NCI-H1436 treated with DMSO at 0.1 percent for 48 hours (cell line): ENCODE measurements around the gene TOLLIP.
"Not testable (repeated sequence)": the region's sequence is repeated elsewhere in the genome, so short reads cannot be mapped to it uniquely, and the experiment has no call there.

Experiments
- DNase-seq: peaks from one replicate; lab custom pipeline; 2025; lab: John Stamatoyannopoulos, UW

Gene TOLLIP

DNA sequence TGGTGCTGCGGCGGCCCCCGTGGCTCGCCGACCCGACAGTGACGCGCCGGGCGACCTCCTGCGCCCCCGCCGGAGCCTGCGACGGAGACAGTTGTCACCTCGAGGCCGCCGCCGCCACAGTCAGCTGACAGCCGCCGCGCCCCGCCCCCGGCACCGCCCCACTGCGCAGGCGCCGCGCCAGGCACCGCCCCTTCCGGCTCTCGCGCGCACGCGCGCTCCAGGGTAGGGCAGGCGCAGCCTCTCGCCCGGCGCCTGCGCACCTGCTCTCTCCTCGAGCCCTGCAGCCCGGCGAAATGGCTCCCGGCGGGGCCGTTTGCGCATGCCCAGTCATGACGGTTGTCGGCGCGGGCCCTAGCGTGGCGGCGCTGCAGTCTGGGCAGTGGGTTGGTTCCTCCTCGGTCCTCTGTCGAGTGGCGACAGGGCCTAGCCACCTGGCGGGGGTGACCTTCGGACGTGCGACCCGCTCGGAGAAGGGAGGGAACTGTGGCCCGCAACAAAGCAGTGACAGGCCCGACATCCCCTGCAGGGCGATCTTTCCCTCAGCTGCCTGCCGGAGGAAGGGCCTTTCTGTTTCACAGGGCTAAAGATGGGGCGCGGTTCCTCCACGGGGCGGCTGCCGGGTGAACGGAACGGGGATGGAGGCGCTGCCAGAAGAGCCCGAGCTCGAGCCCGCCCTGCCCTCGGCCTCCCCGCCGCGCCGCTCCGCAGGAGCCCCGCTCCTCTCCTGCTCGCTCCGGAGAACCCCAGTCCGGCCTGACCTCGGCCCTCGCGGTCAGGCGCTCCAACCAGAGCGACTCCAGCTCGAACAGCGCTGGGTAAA is at the start of gene TOLLIP:
Gene TOLLIP (minus strand): TSS at position 135 of the 820 bp plus-strand sequence. CDS start 134 bp downstream, at position 1.
- peak; percentile 49 for DNase-seq

DNA sequence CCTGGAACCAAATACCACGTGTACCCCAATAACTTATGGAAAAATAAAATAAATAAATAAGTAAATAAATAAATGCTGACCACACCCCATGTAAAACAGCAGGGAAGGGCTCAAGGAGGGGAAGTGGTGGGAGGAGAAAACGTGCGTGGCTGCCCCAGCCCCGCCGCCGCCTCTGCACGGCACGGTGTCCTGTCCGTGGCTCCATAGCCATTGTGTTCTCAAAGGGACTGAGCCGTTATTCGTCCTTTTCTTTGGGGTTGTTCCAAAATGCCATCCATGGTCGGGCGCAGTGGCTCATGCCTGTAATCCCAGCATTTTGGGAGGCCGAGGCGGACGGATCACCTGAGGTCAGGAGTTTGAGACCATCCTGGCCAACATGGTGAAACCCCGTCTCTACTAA is 49.5 kb upstream of the TOLLIP start:
- DNase-seq, result not testable (repeated sequence)

DNA sequence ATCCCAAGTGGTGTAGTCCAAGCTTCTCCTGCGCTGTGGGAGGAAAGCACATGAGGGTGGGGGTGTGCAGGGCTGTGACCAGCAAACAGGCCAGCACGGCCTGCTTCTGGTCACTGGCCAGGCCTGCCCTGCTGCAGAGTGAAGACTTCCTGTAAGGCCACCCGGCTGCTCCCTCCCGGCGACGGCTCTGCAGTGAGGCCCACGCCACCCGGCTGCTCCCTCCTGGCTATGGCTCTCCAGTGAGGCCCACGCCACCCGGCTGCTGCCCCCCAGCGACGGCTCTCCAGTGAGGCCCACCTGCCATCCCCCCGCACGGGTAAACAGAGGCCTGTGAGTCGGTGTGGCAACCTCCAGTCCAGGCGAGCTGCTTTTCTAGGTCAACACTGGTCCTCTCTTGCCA is 48.9 kb upstream of the TOLLIP start:
- DNase-seq, result no peak

DNA sequence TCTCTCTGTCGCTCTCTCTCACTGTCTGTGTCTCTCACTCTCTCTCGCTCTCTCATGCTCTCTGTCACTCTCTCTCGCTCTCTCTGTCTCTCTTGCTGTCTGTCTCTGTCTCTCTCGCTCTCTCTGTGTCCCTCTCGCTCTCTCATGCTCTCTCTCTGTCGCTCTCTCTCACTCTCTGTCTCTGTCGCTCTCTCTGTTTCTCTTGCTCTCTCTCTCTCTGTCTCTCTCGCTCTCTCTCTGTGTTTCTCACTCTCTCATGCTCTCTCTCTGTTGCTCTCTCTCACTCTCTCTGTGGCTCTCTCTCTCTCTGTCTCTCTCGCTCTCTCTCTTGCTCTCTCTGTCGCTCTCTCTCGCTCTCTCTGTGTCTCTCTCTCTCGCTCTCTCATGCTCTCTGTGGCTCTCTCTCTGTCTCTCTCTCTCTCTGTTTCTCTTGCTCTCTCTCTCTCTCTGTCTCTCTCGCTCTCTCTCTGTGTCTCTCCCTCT is 47.1 kb upstream of the TOLLIP start:
- DNase-seq, result no peak

DNA sequence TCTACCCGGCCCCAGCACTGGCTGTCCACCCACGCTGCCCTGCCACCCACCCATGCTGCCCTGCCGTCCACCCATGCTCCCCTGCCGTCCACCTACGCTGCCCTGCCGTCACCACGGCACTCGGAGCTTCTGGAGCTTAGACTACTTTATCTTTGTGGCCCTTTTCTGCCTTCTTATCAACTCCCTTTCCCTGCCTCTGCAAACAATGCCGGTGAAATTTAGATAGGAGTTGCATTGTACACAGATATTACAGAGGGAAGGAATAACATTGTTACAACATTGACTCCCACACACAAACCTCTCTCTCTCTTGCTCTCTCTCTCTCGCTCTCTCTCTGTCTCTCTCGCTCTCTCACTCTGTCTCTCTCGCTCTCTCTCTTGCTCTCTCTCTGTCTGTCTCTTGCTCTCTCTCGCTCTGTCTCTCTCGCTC is 46.6 kb upstream of the TOLLIP start:
- no peak for DNase-seq

DNA sequence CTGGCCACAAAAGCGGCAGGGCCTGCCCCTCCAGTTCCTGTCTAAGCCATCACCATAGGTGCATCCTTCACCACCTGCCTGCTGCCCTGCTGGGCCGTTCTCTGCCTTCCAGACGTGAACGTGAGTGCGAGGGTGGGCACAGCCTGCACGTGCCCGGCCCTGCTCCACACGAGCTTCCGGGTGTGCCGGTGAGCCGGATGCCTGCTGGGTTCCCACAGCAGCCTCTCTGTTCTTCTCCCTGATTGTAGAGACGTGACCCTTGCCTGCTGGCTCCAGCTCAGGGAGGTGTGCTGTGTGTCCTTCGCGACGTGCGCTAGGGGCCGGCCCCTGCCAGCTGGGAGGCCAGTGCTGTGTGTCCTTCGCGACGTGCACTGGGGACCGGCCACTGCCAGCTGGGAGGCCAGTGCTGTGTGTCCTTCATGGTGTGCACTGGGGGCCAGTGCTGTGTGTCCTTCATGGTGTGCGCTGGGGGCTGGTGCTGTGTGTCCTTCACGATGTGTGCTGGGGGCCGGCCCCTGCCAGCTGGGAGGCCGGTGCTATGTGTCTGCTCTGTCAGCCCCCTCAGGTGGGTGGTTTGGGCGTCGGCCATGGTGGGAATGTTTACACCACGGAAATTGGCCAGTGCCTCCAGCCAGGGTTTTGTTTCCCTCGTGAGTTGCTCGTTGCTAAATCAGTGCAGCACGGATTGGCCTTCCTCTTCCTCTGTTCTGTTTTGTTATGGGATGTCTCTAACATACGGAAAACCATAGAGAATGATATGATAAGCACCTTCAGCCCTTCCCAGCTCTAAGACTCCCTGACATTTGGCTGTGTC is 44.9 kb upstream of the TOLLIP start:
- no peak for DNase-seq

DNA sequence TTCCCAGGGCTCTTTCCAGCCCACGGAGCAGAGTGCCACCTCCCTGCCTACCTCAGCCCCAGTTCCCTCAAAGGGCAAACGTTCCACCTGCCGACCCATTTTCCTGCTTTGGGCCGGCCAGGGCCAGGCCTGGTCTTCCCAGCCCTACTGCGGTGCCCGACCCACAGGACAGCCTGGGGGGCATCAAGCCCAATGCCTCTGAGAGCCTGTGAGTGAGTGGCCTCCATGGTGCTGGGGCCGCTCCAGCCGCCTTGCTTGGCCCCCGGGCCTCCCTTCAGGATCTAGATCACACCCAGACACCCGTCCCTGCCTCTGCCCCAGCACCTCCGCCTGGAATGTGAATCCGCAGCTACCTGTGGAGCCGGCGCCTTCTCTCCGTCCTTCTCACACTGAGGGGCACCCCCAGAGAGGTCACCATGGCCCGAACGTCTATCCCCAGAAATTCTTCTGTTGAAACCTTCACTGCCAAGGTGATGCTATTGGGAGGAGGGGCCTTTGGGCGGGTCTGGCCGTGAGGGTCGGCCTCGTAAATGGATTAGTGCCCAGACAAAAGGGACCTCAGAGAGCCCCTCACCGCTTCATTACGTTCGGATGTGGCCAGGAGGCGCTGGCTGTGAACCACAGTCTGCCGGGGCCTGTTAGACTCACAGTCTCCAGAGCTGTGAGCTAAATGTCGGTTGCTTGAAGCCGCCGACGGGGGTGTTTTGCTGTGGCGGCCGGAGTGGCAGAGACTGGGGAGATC is 44.1 kb upstream of the TOLLIP start:
- DNase-seq, result no peak

GRCh38 chr11:1352696-1353382 is 43.4 kb upstream of the TOLLIP start:
- DNase-seq, result no peak

DNA sequence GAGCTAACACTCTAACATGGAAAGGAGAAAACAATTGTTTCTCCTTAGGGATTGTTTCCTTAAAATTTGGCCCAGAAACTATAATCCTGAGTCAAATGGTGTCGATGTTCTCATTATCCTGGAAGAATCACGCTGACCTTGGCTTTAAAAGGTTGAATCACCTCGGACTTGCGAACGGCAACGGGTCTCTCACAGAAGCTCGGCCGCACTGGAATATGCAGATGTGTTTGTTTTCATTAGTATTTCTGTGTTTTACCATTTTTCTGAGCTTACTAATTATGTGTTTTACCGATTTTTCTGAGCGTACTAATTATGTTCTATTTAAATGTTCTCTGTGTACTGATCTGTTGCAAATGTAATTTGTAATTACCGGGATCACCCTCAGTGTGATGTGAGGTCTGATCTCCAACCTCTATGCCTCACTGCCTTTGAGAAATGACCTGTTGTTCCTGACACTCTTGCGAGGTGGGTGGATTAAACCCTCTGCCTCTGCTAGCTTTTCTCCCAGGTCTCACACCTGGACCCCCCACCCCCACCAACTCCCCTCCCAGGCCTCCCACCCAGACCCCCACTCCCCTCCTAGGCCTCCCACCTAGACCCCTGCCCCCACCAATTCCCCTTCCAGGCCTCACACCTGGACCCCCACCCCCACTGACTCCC is 42.0 kb upstream of the TOLLIP start:
- DNase-seq, result no peak

GRCh38 chr11:1350086-1350725 is 40.8 kb upstream of the TOLLIP start:
- no peak for DNase-seq

GRCh38 chr11:1349327-1350041 is 40.1 kb upstream of the TOLLIP start:
- no peak for DNase-seq

- DNase-seq, result no peak
These were observed 39.4 kb upstream of the TOLLIP start for GRCh38 chr11:1348796-1349326.

DNA sequence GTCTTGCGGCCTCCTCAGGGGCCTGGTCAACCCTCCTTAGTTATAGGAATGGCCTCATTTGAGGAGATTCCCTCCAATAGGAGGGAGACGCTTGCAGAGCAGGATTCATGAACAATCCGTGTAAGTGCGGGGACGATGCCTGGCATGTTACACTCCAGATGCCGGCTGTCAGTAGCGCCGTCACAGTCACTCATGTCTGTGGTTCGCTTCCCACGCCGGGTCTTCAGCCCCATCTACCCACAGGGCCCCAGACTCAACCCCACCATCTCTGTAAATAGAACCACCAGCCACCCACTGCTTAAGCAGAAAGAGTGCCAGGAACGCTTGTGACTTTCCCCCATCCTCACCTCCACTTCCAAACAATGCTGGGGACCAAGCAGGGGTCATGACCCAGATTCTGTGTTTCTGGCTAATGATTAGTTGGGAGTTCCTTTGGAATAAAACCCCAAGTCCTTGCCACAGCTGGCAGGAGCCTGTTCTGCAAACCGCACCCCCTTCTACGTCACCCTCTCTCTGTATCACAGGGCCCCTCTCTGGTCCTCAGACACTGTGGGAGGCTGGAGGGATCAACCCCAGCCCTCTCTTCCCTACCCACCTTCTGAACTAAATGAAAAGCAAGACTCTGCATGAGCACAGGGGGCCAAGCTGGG is 38.8 kb upstream of the TOLLIP start:
- DNase-seq, result no peak

- DNase-seq, result not testable (repeated sequence)
These were observed 38.1 kb upstream of the TOLLIP start for GRCh38 chr11:1347411-1347999.

GRCh38 chr11:1346669-1347390 is 37.4 kb upstream of the TOLLIP start:
- no peak for DNase-seq

DNA sequence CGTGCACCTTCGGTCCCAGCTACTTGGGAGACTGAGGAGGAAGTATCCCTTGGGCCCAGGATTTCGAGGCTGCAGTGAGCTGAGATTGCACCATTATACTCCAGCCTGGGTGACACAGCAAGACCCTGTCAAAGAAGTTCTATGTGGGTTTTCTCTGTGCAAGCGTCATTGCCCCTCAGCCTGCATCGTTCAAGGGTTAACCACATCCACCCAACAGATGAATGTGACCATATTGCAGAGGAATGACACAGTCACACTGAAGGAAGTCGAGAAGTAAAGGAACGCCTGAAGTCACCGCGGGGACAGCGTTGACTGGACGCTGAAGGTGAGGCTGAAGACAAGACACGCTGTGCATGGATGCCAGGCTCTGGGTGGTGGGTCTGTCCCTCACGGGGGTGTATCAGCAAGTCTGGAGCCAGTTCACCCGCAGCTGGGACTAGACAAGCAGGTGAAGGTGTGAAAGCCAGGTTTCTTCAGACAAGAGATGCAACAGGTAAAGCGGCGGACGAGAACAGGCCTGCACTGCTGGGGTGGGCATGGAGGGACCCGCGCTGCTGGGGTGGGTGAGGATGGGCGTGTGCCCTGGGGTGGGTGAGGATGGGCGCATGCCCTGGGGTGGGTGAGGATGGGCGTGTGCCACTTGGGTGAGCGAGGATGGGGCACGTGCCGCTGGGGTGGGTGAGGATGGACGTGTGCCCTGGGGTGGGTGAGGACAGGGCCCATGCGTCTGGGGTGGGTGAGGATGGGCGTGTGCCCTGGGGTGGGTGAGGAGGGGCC is 36.5 kb upstream of the TOLLIP start:
- DNase-seq, result no peak

- DNase-seq, result no peak
These were observed 34.7 kb upstream of the TOLLIP start for GRCh38 chr11:1344056-1344635.
